ENCODE measurements around the gene BOK. TPM values are rescaled to one million over a fixed set of nuclear protein-coding genes. Genes with fewer than 3 reads are reported as not detected.
A peak's percentile ranks its signal among the peaks of the same experiment; 100 is the strongest.

BOK gene
- total and polyA plus RNA-seq, 2 of the 4 experiments (the other 2 are of a cell fraction): 13.3 to 34.4 TPM

DNA sequence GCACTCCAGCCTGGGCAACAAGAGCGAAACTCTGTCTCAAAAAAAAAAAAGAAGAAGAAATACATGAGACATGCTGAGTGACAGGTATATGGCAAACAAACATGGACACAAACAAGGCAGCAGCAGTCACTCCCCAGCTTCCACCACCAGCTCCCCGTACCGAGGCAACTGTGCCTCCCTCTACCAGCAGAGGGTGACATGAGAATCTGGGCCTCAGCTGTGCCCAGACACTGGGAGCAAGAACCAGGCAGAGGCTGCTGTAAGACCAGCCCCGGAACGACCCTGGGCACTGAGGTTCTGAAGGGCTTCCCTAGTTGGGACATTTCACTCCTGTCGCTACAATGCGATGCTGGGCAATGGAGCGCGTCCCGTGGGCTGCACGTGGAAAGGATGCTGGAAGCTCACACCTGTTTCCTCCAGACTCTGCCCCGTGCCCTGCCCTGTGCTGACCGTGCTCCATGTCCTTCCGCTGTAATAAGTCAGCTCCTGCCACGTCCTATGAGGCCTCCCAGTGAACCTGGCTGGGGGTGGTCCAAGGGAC, 37.1 kb downstream of the BOK start:
- POLR2A ChIA-PET (ENCODE audit: unreplicated experiment): no interaction called here

More for the DNA sequence above, 37.1 kb downstream of the BOK start:
- H2BK20ac ChIP-seq (ENCODE audit: low read depth, low read length): no peak overlapping the region
- H2BK15ac ChIP-seq (ENCODE audit: low read depth, low read length): no peak overlapping the region
- H2BK120ac ChIP-seq (ENCODE audit: low read depth, low read length): no peak overlapping the region
- dilution Hi-C loops (cut with HindIII; ENCODE audit: low sequenced_read_pairs, unreplicated experiment): no loop called here
- H3K4me2 ChIP-seq (ENCODE audit: low read depth, low read length): no peak overlapping the region
- H3K4me3 ChIP-seq (ENCODE audit: insufficient read depth, low read depth, low read length): no peak overlapping the region
- no peak for TF ChIP-seq MXI1 (IDR thresholded peaks at IDR 0.05; ENCODE audit: borderline replicate concordance, low read depth, low read length)
- TF ChIP-seq SMC3 (IDR thresholded peaks at IDR 0.05; ENCODE audit: low read depth, low read length): no peak
- no peak for TF ChIP-seq BHLHE40 (IDR thresholded peaks at IDR 0.05; ENCODE audit: low read depth, low read length)
- no peak for TF ChIP-seq CEBPB (IDR thresholded peaks at IDR 0.05; ENCODE audit: low read depth, low read length)
- TF ChIP-seq, protein P1, sequence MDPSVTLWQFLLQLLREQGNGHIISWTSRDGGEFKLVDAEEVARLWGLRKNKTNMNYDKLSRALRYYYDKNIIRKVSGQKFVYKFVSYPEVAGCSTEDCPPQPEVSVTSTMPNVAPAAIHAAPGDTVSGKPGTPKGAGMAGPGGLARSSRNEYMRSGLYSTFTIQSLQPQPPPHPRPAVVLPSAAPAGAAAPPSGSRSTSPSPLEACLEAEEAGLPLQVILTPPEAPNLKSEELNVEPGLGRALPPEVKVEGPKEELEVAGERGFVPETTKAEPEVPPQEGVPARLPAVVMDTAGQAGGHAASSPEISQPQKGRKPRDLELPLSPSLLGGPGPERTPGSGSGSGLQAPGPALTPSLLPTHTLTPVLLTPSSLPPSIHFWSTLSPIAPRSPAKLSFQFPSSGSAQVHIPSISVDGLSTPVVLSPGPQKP (IDR thresholded peaks at IDR 0.05; ENCODE audit: borderline replicate concordance, low read depth, low read length): no peak
- TF ChIP-seq, protein P2, sequence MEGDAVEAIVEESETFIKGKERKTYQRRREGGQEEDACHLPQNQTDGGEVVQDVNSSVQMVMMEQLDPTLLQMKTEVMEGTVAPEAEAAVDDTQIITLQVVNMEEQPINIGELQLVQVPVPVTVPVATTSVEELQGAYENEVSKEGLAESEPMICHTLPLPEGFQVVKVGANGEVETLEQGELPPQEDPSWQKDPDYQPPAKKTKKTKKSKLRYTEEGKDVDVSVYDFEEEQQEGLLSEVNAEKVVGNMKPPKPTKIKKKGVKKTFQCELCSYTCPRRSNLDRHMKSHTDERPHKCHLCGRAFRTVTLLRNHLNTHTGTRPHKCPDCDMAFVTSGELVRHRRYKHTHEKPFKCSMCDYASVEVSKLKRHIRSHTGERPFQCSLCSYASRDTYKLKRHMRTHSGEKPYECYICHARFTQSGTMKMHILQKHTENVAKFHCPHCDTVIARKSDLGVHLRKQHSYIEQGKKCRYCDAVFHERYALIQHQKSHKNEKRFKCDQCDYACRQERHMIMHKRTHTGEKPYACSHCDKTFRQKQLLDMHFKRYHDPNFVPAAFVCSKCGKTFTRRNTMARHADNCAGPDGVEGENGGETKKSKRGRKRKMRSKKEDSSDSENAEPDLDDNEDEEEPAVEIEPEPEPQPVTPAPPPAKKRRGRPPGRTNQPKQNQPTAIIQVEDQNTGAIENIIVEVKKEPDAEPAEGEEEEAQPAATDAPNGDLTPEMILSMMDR (conservative IDR thresholded peaks at IDR 0.05; ENCODE audit: low read depth, low read length): 0 out of 2 replicates have a peak, but pooled peaks have one; percentile 5
- H2AFZ ChIP-seq (replicated peaks; ENCODE audit: low read length, poor library complexity): no peak overlapping the region
- H3K36me3 ChIP-seq (ENCODE audit: control insufficient read depth, insufficient read depth, low read length): peaks cover 41% of the 10 kb centered on the region
- CTCF ChIA-PET: no interaction called here
- no TSS peak for BruUV-seq (replicated peaks)
- H3K9me1 ChIP-seq (ENCODE audit: insufficient read depth, low read length): no peaks in the 10 kb centered on the region
- H4K91ac ChIP-seq (ENCODE audit: insufficient read depth, low read depth, low read length): no peak overlapping the region
- no peak overlapping the region for H4K8ac ChIP-seq (ENCODE audit: low read depth in 2 of 2, low read length in 2 of 2)
- no peak overlapping the region for H3K9ac ChIP-seq (ENCODE audit: low read depth, low read length)
- no peak overlapping the region for H3K4ac ChIP-seq (ENCODE audit: low read depth, low read length)
- no peak overlapping the region for H3K18ac ChIP-seq (ENCODE audit: low read depth, low read length)
- H2BK5ac ChIP-seq (ENCODE audit: low read depth, low read length, poor library complexity, severe bottlenecking): no peak overlapping the region
- no peaks in the 10 kb centered on the region; the same call in 1 of the 2 replicates for H4K20me1 ChIP-seq (ENCODE audit: insufficient read depth, low read length)
- no peak overlapping the region for H3K14ac ChIP-seq (replicated peaks; ENCODE audit: low read depth, low read length)
- H2AK9ac ChIP-seq (replicated peaks; ENCODE audit: low read depth, low read length, poor library complexity): no peak overlapping the region
- H3K9me3 ChIP-seq (ENCODE audit: control insufficient read depth, insufficient read depth, low read length): no peaks in the 10 kb centered on the region
- in situ Hi-C loops (cut with MboI; ENCODE audit: low sequenced_read_pairs): no loop called here
- intact Hi-C loops (cut with micrococcal nuclease): no loop called here
- no peak overlapping the region for H3K23ac ChIP-seq (ENCODE audit: low read depth, low read length)
- ATAC-seq (ENCODE audit: low read depth) (no peak), DNase-seq (no peak)
- H2AK5ac ChIP-seq (ENCODE audit: low read depth, low read length): no peak overlapping the region
- H3K27ac ChIP-seq (ENCODE audit: insufficient read depth, low read length): no peak overlapping the region
- no peaks in the 10 kb centered on the region for H3K27me3 ChIP-seq (ENCODE audit: control insufficient read depth, insufficient read depth, low read length)
- no peaks in the 10 kb centered on the region; the same call in 1 of the 2 replicates for H3K4me1 ChIP-seq (ENCODE audit: control insufficient read depth, insufficient read depth, low read length)
- H4K5ac ChIP-seq (ENCODE audit: low read depth, low read length): no peak overlapping the region
- no peak overlapping the region for H3K56ac ChIP-seq (ENCODE audit: extremely low read depth, insufficient read depth, low read length)
- 93% methylated on average over 9 of the region's 15 CpGs; no CpG with 5 or more reads in 1 of the 2 experiments for WGBS, 2 experiments (ENCODE audit: extremely low coverage in 2 of 2, insufficient read length in 1 of 2)
- peaks cover 8 to 21% of the 10 kb centered on the region in 2 experiments; a peak in 2 of 4 replicates for H3K79me1 ChIP-seq (ENCODE audit: low read depth in 1 of 2, low read length in 2 of 2)
